ENCODE results near the gene ZNF883. TPM values are rescaled to one million over a fixed set of nuclear protein-coding genes. Genes with fewer than 3 reads are reported as not detected.
A peak's percentile ranks its signal among the peaks of the same experiment; 100 is the strongest.

The ZNF883 gene
- total and polyA plus RNA-seq, 9 of the 15 experiments (the other 6 are each of a cell fraction or from before 2014, with no cell fraction given) = 1.00 to 5.7 (median 3.7) TPM

DNA sequence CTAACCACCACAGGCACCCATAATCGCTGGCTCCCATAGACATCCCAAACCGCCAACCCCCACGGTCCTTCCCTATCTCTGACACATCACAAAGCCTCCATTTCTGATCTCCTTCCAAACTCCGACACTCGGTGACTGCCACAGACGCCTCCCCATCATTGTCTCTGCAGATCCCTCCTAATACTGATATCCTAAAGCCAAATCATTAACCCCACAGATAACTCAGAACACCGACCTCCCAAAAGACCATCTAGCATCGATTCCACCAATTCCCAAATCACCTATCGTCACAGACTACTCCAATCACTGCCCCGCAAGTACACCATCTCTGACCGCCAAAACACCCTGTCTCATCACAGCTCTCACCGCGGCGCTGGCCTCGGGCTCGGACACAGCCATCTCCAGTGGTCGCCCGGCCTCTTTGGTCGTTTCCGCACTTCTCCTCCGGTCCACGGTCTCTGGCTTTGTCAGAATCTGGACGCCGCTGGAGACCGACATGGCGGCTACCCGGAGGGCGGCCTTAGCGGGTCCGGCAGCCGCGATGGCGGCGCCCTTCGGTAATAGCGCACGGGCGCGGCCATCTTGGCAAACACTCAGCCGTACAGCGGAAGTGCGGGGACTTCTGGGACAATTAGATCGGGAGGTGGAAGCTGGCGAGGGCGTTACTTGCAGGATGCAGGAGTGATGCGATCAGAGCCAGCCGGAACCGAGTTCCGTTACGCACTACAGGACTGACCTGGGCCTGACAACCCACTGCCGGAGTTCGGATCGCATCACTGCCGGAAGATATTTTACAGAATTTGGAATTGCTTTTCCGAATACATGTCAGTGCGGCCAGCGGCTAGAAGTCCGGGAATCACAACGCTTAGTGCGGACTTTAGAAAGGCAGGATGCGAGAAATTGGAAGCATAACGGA is 44.5 kb upstream of the ZNF883 start, which contains the start of gene ZFP37 (continued):
- TF ChIP-seq HNRNPL (IDR thresholded peaks at IDR 0.05; ENCODE audit: low read depth, low read length) (no peak), ZNF644 (tag; IDR thresholded peaks at IDR 0.05; ENCODE audit: low read depth) (0 out of 2 replicates have a peak, but pooled peaks have one; percentile 52), BDP1 (IDR thresholded peaks at IDR 0.05; ENCODE audit: insufficient read depth, insufficient read length) (no peak), ATF1 (CRISPR knock-in tag; IDR thresholded peaks at IDR 0.05) (no peak), ATF1 (tag; IDR thresholded peaks at IDR 0.05) (peak; percentile 75), POLR2B (IDR thresholded peaks at IDR 0.05; ENCODE audit: low read depth, partially characterized antibody) (no peak), MCM3 (IDR thresholded peaks at IDR 0.05) (no peak), MTF1 (CRISPR knock-in tag; IDR thresholded peaks at IDR 0.05; ENCODE audit: borderline replicate concordance) (no peak), RBFOX2 (IDR thresholded peaks at IDR 0.05; ENCODE audit: low read depth, low read length) (peak; percentile 64), DNMT1 (IDR thresholded peaks at IDR 0.05) (no peak), POLR2A (conservative IDR thresholded peaks at IDR 0.05) (peak; percentile 45; the same call in 1 of the 2 replicates)
- TF ChIP-seq, protein P1, sequence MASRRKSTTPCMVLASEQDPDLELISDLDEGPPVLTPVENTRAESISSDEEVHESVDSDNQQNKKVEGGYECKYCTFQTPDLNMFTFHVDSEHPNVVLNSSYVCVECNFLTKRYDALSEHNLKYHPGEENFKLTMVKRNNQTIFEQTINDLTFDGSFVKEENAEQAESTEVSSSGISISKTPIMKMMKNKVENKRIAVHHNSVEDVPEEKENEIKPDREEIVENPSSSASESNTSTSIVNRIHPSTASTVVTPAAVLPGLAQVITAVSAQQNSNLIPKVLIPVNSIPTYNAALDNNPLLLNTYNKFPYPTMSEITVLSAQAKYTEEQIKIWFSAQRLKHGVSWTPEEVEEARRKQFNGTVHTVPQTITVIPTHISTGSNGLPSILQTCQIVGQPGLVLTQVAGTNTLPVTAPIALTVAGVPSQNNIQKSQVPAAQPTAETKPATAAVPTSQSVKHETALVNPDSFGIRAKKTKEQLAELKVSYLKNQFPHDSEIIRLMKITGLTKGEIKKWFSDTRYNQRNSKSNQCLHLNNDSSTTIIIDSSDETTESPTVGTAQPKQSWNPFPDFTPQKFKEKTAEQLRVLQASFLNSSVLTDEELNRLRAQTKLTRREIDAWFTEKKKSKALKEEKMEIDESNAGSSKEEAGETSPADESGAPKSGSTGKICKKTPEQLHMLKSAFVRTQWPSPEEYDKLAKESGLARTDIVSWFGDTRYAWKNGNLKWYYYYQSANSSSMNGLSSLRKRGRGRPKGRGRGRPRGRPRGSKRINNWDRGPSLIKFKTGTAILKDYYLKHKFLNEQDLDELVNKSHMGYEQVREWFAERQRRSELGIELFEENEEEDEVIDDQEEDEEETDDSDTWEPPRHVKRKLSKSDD (conservative IDR thresholded peaks at IDR 0.05; ENCODE audit: low read length) = no peak
- TF ChIP-seq, protein P2, sequence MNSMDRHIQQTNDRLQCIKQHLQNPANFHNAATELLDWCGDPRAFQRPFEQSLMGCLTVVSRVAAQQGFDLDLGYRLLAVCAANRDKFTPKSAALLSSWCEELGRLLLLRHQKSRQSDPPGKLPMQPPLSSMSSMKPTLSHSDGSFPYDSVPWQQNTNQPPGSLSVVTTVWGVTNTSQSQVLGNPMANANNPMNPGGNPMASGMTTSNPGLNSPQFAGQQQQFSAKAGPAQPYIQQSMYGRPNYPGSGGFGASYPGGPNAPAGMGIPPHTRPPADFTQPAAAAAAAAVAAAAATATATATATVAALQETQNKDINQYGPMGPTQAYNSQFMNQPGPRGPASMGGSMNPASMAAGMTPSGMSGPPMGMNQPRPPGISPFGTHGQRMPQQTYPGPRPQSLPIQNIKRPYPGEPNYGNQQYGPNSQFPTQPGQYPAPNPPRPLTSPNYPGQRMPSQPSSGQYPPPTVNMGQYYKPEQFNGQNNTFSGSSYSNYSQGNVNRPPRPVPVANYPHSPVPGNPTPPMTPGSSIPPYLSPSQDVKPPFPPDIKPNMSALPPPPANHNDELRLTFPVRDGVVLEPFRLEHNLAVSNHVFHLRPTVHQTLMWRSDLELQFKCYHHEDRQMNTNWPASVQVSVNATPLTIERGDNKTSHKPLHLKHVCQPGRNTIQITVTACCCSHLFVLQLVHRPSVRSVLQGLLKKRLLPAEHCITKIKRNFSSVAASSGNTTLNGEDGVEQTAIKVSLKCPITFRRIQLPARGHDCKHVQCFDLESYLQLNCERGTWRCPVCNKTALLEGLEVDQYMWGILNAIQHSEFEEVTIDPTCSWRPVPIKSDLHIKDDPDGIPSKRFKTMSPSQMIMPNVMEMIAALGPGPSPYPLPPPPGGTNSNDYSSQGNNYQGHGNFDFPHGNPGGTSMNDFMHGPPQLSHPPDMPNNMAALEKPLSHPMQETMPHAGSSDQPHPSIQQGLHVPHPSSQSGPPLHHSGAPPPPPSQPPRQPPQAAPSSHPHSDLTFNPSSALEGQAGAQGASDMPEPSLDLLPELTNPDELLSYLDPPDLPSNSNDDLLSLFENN (IDR thresholded peaks at IDR 0.05; ENCODE audit: low read depth in 2 of 2, low read length in 2 of 2) = no peak
- TF ChIP-seq, protein P3, sequence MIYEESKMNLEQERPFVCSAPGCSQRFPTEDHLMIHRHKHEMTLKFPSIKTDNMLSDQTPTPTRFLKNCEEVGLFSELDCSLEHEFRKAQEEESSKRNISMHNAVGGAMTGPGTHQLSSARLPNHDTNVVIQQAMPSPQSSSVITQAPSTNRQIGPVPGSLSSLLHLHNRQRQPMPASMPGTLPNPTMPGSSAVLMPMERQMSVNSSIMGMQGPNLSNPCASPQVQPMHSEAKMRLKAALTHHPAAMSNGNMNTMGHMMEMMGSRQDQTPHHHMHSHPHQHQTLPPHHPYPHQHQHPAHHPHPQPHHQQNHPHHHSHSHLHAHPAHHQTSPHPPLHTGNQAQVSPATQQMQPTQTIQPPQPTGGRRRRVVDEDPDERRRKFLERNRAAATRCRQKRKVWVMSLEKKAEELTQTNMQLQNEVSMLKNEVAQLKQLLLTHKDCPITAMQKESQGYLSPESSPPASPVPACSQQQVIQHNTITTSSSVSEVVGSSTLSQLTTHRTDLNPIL (CRISPR knock-in tag; IDR thresholded peaks at IDR 0.05) = no peak

Data from K562 (cell line).